Measurements from ENCODE around the gene PLSCR5. TPM values are rescaled to one million over a fixed set of nuclear protein-coding genes. Genes with fewer than 3 reads are reported as not detected.

Gene PLSCR5
- total RNA-seq, 1 donor: not detected

GRCh38 chr3:146540236-146540635 is 64.9 kb downstream of the PLSCR5 start:
- Histone ChIP-seq H3K4me3 (ENCODE audit: insufficient read depth, low read length) (no peak overlapping the region), H3K36me3 (ENCODE audit: insufficient read depth, low read length) (no peaks in the 10 kb centered on the region), H3K4me2 (ENCODE audit: insufficient read depth, low read length) (no peak overlapping the region), H3K9me3 (ENCODE audit: low read depth, low read length) (no peaks in the 10 kb centered on the region), H3K27me3 (ENCODE audit: insufficient read depth, low read length) (no peaks in the 10 kb centered on the region), H3K27ac (ENCODE audit: low read depth, low read length) (no peak overlapping the region), H4K20me1 (ENCODE audit: insufficient read depth, low read length) (no peaks in the 10 kb centered on the region), H3K4me1 (ENCODE audit: insufficient read depth, low read length) (peaks cover 16% of the 10 kb centered on the region), H3K79me2 (ENCODE audit: insufficient read depth, low read length) (peaks cover 56% of the 10 kb centered on the region), H2AFZ (ENCODE audit: low read length) (no peak overlapping the region)
- TF ChIP-seq CTCF (IDR thresholded peaks at IDR 0.05; ENCODE audit: extremely low read depth, low read depth, low read length): no peak
- DNase-seq (ENCODE audit: insufficient read length, low spot score, missing footprints): no peak

GRCh38 chr3:146539315-146539714 is 65.8 kb downstream of the PLSCR5 start:
- H2AFZ ChIP-seq (ENCODE audit: low read length): no peak overlapping the region
- no peaks in the 10 kb centered on the region for H3K36me3 ChIP-seq (ENCODE audit: insufficient read depth, low read length)
- DNase-seq (ENCODE audit: insufficient read length, low spot score, missing footprints): no peak
- H3K4me3 ChIP-seq (ENCODE audit: insufficient read depth, low read length): no peak overlapping the region
- H3K9me3 ChIP-seq (ENCODE audit: low read depth, low read length): no peaks in the 10 kb centered on the region
- no peak for TF ChIP-seq CTCF (IDR thresholded peaks at IDR 0.05; ENCODE audit: extremely low read depth, low read depth, low read length)
- H3K79me2 ChIP-seq (ENCODE audit: insufficient read depth, low read length): peaks cover 48% of the 10 kb centered on the region
- H3K27me3 ChIP-seq (ENCODE audit: insufficient read depth, low read length): no peaks in the 10 kb centered on the region
- H3K4me2 ChIP-seq (ENCODE audit: insufficient read depth, low read length): no peak overlapping the region
- H4K20me1 ChIP-seq (ENCODE audit: insufficient read depth, low read length): no peaks in the 10 kb centered on the region
- peaks cover 13% of the 10 kb centered on the region for H3K4me1 ChIP-seq (ENCODE audit: insufficient read depth, low read length)
- no peak overlapping the region for H3K27ac ChIP-seq (ENCODE audit: low read depth, low read length)

GRCh38 chr3:146537603-146538002 is 67.5 kb downstream of the PLSCR5 start:
- H3K4me3 ChIP-seq (ENCODE audit: insufficient read depth, low read length): no peak overlapping the region
- H3K4me1 ChIP-seq (ENCODE audit: insufficient read depth, low read length): peaks cover 4% of the 10 kb centered on the region
- no peak for DNase-seq (ENCODE audit: insufficient read length, low spot score, missing footprints)
- no peak for TF ChIP-seq CTCF (IDR thresholded peaks at IDR 0.05; ENCODE audit: extremely low read depth, low read depth, low read length)
- H2AFZ ChIP-seq (ENCODE audit: low read length): no peak overlapping the region
- no peaks in the 10 kb centered on the region for H4K20me1 ChIP-seq (ENCODE audit: insufficient read depth, low read length)
- peaks cover under 1% of the 10 kb centered on the region for H3K36me3 ChIP-seq (ENCODE audit: insufficient read depth, low read length)
- H3K4me2 ChIP-seq (ENCODE audit: insufficient read depth, low read length): no peak overlapping the region
- no peaks in the 10 kb centered on the region for H3K27me3 ChIP-seq (ENCODE audit: insufficient read depth, low read length)
- H3K27ac ChIP-seq (ENCODE audit: low read depth, low read length): no peak overlapping the region
- no peaks in the 10 kb centered on the region for H3K9me3 ChIP-seq (ENCODE audit: low read depth, low read length)
- peaks cover 36% of the 10 kb centered on the region for H3K79me2 ChIP-seq (ENCODE audit: insufficient read depth, low read length)

GRCh38 chr3:146536681-146537080 is 68.5 kb downstream of the PLSCR5 start:
- Histone ChIP-seq H3K36me3 (ENCODE audit: insufficient read depth, low read length) (peaks cover 5% of the 10 kb centered on the region), H4K20me1 (ENCODE audit: insufficient read depth, low read length) (no peaks in the 10 kb centered on the region), H3K4me3 (ENCODE audit: insufficient read depth, low read length) (no peak overlapping the region), H3K4me1 (ENCODE audit: insufficient read depth, low read length) (no peaks in the 10 kb centered on the region), H3K9me3 (ENCODE audit: low read depth, low read length) (no peaks in the 10 kb centered on the region), H3K27me3 (ENCODE audit: insufficient read depth, low read length) (no peaks in the 10 kb centered on the region), H3K79me2 (ENCODE audit: insufficient read depth, low read length) (peaks cover 28% of the 10 kb centered on the region), H3K4me2 (ENCODE audit: insufficient read depth, low read length) (no peak overlapping the region), H2AFZ (ENCODE audit: low read length) (no peak overlapping the region), H3K27ac (ENCODE audit: low read depth, low read length) (no peak overlapping the region)
- no peak for DNase-seq (ENCODE audit: insufficient read length, low spot score, missing footprints)
- TF ChIP-seq CTCF (IDR thresholded peaks at IDR 0.05; ENCODE audit: extremely low read depth, low read depth, low read length): no peak

Small RNAs within 50 kb of the gene (small RNA-seq; reads per million reads assigned to genes)
- not detected for gene RNU6-428P

Other genes starting within 250 kb of the PLSCR5 start
- not detected in 2 replicates for gene PLSCR2, start 135.8 kb downstream of the PLSCR5 start, total RNA-seq
- 35.1 and 48.3 TPM in 2 replicates for gene PLSCR1, start 60.7 kb downstream of the PLSCR5 start, total RNA-seq

All from osteoblast (primary cell).